NT2/D1 (cell line): ENCODE data around the gene MAP3K10.
A peak's percentile ranks its signal among the peaks of the same experiment; 100 is the strongest.
"Not testable (repeated sequence)": the region's sequence is repeated elsewhere in the genome, so short reads cannot be mapped to it uniquely, and the experiment has no call there.

Source experiments
- DNase-seq: peaks from one replicate; pipeline ENCODE4 v3.0.0-alpha.2; 2011; ENCODE audit warnings: low read depth, low spot score
- H3K27me3 ChIP-seq: 2 replicates; pipeline ENCODE4 v1.6.0; 2011; ENCODE audit warnings: mild to moderate bottlenecking; ENCODE audit not compliant: insufficient read length, insufficient read depth
- H3K36me3 ChIP-seq: 2 replicates; pipeline ENCODE4 v1.6.1; 2011; ENCODE audit warnings: mild to moderate bottlenecking, low read length, mixed read lengths; ENCODE audit not compliant: insufficient read depth, insufficient read length
- H3K4me1 ChIP-seq: 2 replicates; pipeline ENCODE4 v1.5.1; 2011; ENCODE audit not compliant: insufficient read depth, insufficient read length
- H3K4me3 ChIP-seq: 2 replicates; pipeline ENCODE4 v1.5.1; 2011; ENCODE audit warnings: low read depth; ENCODE audit not compliant: insufficient read length
- H3K9ac ChIP-seq: 2 replicates; pipeline ENCODE4 v1.6.0; 2011; ENCODE audit warnings: low read depth; ENCODE audit not compliant: insufficient read length
- H3K9me3 ChIP-seq: 2 replicates; pipeline ENCODE4 v1.5.1; 2011; ENCODE audit warnings: mild to moderate bottlenecking, low read length; ENCODE audit not compliant: insufficient read depth
- SUZ12 ChIP-seq: IDR thresholded peaks from 2 replicates; pipeline ENCODE4 v1.6.1; 2011; ENCODE audit not compliant: insufficient read length, insufficient read depth; ENCODE audit errors: extremely low read depth
- YY1 ChIP-seq: IDR thresholded peaks from 2 replicates; pipeline ENCODE4 v1.6.1; 2011; ENCODE audit not compliant: insufficient read length, insufficient read depth
- ZNF274 ChIP-seq: IDR thresholded peaks from 2 replicates; pipeline ENCODE4 v1.6.1; 2011; ENCODE audit warnings: mild to moderate bottlenecking, low read depth, low read length

The MAP3K10 gene

DNA sequence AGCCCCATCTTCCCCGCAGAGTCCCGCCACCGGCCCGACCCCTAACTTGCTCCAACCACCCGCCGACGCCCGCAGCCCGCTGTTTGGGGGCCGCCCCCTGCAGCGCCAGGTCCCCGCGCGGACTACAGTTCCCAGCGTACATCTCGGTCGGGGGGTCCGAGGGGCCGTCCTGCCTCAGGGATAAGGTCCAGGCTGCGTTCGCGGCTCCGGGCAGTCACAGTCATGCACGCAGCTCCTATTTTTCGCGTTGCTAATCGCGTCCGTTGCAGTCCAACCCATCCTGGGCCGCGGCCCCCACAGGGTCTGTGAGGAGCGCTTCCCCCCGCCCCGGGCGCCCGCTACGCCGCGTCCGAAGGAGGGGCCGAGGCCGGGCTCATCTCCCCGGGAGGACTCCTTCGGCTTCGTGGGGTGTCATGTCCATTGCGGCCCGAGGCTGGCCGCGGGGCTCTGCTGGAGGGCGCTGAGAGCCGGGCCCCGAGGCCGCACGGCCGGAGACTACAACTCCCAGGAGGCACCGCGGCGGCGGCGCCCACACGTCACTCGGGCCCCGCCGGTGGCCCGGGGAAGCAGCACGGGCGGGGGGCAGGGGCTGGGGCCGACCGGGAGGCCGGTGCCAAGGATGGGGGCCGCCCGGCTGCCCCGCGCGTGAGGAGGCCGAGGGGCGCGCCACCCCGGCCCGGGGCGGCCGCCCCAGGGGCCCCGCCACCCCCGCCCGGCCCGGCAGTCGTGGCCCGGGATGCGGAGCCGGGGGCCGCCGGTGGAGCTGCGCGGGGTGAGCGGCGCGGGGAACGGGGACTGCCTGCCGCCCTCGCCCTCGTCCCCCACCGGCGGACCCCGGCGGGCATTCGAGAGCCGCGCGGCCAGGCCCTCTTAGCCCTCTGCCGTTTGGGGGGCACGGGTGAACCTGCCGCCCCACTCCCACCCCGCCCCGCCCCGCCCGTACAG is at the start of gene MAP3K10:
Gene MAP3K10 (plus strand): TSS at position 536 of the 945 bp plus-strand sequence. CDS start 606 bp downstream, outside the sequence.
- peak within 1 kb of the TSS; percentile 78 for H3K4me3 ChIP-seq
- no peak for TF ChIP-seq ZNF274
- no peak for TF ChIP-seq SUZ12
- no peak for TF ChIP-seq YY1
- peak within 1 kb of the TSS; percentile 81 for H3K9ac ChIP-seq
- H3K27me3 ChIP-seq: no peaks in the 10 kb centered on the region
- DNase-seq: no peak
- H3K4me1 ChIP-seq: peaks cover 7% of the 10 kb centered on the region
- no peaks in the 10 kb centered on the region for H3K9me3 ChIP-seq
- no peaks in the 10 kb centered on the region for H3K36me3 ChIP-seq

DNA sequence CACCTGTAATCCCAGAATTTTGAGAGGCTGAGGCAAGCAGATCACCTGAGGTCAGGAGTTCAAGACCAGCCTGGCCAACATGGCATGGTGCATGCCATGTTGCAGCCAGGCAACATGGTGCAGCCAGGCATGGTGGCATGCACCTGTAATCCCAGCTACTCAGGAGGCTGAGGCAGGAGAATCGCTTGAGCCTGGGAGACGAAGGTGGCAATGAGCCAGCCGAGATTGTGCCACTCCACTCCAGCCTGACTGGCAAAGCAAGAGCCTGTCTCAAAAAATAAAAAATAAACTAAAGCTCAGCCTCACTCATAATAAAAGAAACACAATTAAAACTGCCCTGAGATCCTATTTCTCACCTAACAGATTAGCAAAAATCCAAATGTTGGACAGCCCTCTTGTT is 49.7 kb upstream of the MAP3K10 start:
- H3K4me3 ChIP-seq: no peak overlapping the region
- no peaks in the 10 kb centered on the region for H3K36me3 ChIP-seq
- H3K9ac ChIP-seq: no peak overlapping the region
- no peaks in the 10 kb centered on the region for H3K27me3 ChIP-seq
- no peaks in the 10 kb centered on the region for H3K4me1 ChIP-seq
- DNase-seq: no peak
- H3K9me3 ChIP-seq: no peaks in the 10 kb centered on the region
- TF ChIP-seq SUZ12 (no peak), ZNF274 (no peak), YY1 (no peak)

GRCh38 chr19:40143612-40144011 is 47.6 kb upstream of the MAP3K10 start:
- TF ChIP-seq YY1: no peak
- no peak for TF ChIP-seq SUZ12
- no peak for TF ChIP-seq ZNF274
- no peak overlapping the region for H3K4me3 ChIP-seq
- no peaks in the 10 kb centered on the region for H3K9me3 ChIP-seq

DNA sequence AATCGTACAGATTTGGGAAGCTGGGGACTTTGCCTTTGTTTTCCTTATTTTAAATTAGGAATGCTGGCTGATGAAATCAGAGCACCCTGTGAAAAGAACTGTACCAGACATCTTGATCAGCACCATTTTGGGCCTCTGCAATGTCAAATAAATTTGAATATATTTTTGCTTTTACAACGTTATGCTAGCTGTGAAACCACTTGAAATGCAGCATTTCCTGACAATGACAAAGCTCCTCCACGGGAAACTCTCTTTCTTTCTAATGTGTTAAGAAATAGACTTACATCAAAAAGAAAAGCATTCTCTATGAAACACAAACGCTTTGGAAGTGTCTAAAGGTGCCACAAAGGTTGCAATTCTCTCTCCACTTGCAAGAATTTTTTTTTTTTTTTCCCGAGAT is 47.1 kb upstream of the MAP3K10 start:
- no peak for DNase-seq
- Histone ChIP-seq H3K9me3 (no peaks in the 10 kb centered on the region), H3K4me3 (no peak overlapping the region), H3K9ac (no peak overlapping the region), H3K27me3 (no peaks in the 10 kb centered on the region), H3K36me3 (no peaks in the 10 kb centered on the region), H3K4me1 (peaks cover 4% of the 10 kb centered on the region)
- TF ChIP-seq YY1: no peak

More at GRCh38 chr19:40143612-40144011, 47.6 kb upstream of the MAP3K10 start:
- no peak for DNase-seq
- H3K9ac ChIP-seq: no peak overlapping the region
- H3K27me3 ChIP-seq: no peaks in the 10 kb centered on the region
- H3K4me1 ChIP-seq: peaks cover 4% of the 10 kb centered on the region
- H3K36me3 ChIP-seq: no peaks in the 10 kb centered on the region

- no peaks in the 10 kb centered on the region for H3K27me3 ChIP-seq
- H3K4me3 ChIP-seq: no peak overlapping the region
- no peaks in the 10 kb centered on the region for H3K9me3 ChIP-seq
- H3K4me1 ChIP-seq: peaks cover 4% of the 10 kb centered on the region
- H3K9ac ChIP-seq: no peak overlapping the region
- H3K36me3 ChIP-seq: no peaks in the 10 kb centered on the region
- TF ChIP-seq YY1: no peak
- no peak for TF ChIP-seq SUZ12
- no peak for TF ChIP-seq ZNF274
- no peak for DNase-seq
Measured at GRCh38 chr19:40144947-40145748, 46.1 kb upstream of the MAP3K10 start.

DNA sequence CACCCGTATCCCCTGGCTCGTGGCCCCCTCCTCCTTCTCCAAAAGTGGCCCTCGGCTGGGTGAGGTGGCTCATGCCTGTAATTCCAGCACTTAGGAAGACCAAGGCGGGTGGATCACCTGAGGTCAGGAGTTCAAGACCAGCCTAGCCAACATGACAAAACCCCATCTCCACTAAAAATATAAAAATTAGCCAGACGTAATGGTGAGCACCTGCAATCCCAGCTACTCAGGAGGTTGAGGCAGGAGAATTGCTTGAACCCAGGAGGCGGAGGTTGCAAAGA is 45.5 kb upstream of the MAP3K10 start:
- not testable (repeated sequence) for H3K9ac ChIP-seq, H3K27me3 ChIP-seq, H3K36me3 ChIP-seq, H3K4me1 ChIP-seq, DNase-seq, H3K9me3 ChIP-seq, H3K4me3 ChIP-seq

GRCh38 chr19:40147338-40147692 is 43.9 kb upstream of the MAP3K10 start:
- H3K9ac ChIP-seq: no peak overlapping the region
- no peaks in the 10 kb centered on the region for H3K36me3 ChIP-seq
- no peak for DNase-seq
- no peak overlapping the region for H3K4me3 ChIP-seq
- H3K27me3 ChIP-seq: no peaks in the 10 kb centered on the region
- peaks cover 4% of the 10 kb centered on the region for H3K4me1 ChIP-seq
- TF ChIP-seq ZNF274: no peak
- no peak for TF ChIP-seq YY1
- TF ChIP-seq SUZ12: no peak
- H3K9me3 ChIP-seq: no peaks in the 10 kb centered on the region
